CD8-positive, alpha-beta memory T cell (primary cell): ENCODE measurements around the gene UBA5. TPM values are rescaled to one million over a fixed set of nuclear protein-coding genes. Genes with fewer than 3 reads are reported as not detected.

Experiments used
- CTCF ChIA-PET: fragments of 350-600 bp; sonication (Branson Sonifier 250); formaldehyde crosslinking; loops from one replicate; lab custom pipeline; 2021; ENCODE audit warnings: antibody characterized with exemption; lab: Charles Lee
- POLR2A ChIA-PET: fragments of 350-600 bp; sonication (Branson Sonifier 250); formaldehyde crosslinking; loops from one replicate; lab custom pipeline; 2021; ENCODE audit warnings: antibody characterized with exemption; lab: Charles Lee
- DNase-seq, 5 donors: peaks; one replicate each; pipeline versions ENCODE4 v3.0.0 to v3.0.0-alpha.2; 2020 to 2022; ENCODE audit warnings: mixed read lengths in 1 of 5
- H3K27ac ChIP-seq: one replicate; pipeline ENCODE4 v1.7.0; 2013; ENCODE audit warnings: low read depth, mild to moderate bottlenecking, low read length, moderate library complexity
- H3K27me3 ChIP-seq: 2 replicates; pipeline ENCODE4 v1.7.0; 2013; ENCODE audit warnings: low read length, mild to moderate bottlenecking; ENCODE audit not compliant: insufficient read depth, poor library complexity, severe bottlenecking
- H3K36me3 ChIP-seq: 2 replicates; pipeline ENCODE4 v1.7.0; 2013; ENCODE audit warnings: mild to moderate bottlenecking, low read length, moderate library complexity; ENCODE audit not compliant: insufficient read depth
- H3K4me1 ChIP-seq: 2 replicates; pipeline ENCODE4 v1.7.0; 2013; ENCODE audit warnings: mild to moderate bottlenecking, low read length, moderate library complexity; ENCODE audit not compliant: insufficient read depth
- H3K4me3 ChIP-seq: 2 replicates; pipeline ENCODE4 v1.7.0; 2013; ENCODE audit warnings: mild to moderate bottlenecking, low read length
- H3K9me3 ChIP-seq: 2 replicates; pipeline ENCODE4 v1.7.0; 2013; ENCODE audit warnings: mild to moderate bottlenecking, low read length
- H3K27ac Mint-ChIP-seq, 8 donors: one replicate each; pipeline ENCODE4 v1.8.0; 2020 to 2021; ENCODE audit warnings: mixed read lengths in 8 of 8, mild to moderate bottlenecking in 6 of 8, inconsistent platforms in 3 of 8, moderate library complexity in 3 of 8
- H3K27me3 Mint-ChIP-seq, 2 donors: one replicate each; pipeline ENCODE4 v1.8.0; 2020 to 2021; ENCODE audit warnings: mixed read lengths in 2 of 2, mild to moderate bottlenecking in 1 of 2, moderate library complexity in 1 of 2
- H3K36me3 Mint-ChIP-seq, 3 donors: one replicate each; pipeline ENCODE4 v1.8.0; 2020 to 2021; ENCODE audit warnings: mixed read lengths in 3 of 3, inconsistent platforms in 1 of 3, mild to moderate bottlenecking in 1 of 3
- H3K4me1 Mint-ChIP-seq, 3 donors: one replicate each; pipeline ENCODE4 v1.8.0; 2020 to 2021; ENCODE audit warnings: mixed read lengths in 3 of 3, inconsistent platforms in 1 of 3, mild to moderate bottlenecking in 1 of 3
- H3K4me3 Mint-ChIP-seq, 7 donors: one replicate each; pipeline ENCODE4 v1.8.0; 2020 to 2021; ENCODE audit warnings: mixed read lengths in 7 of 7, mild to moderate bottlenecking in 6 of 7, moderate library complexity in 4 of 7, inconsistent platforms in 2 of 7
- H3K9me3 Mint-ChIP-seq, 5 donors: one replicate each; pipeline ENCODE4 v1.8.0; 2020 to 2022; ENCODE audit warnings: mixed read lengths in 5 of 5, mild to moderate bottlenecking in 3 of 5, moderate library complexity in 2 of 5, inconsistent platforms in 1 of 5
- polyA plus RNA-seq: library from polyadenylated mRNA; unstranded; fragments of 300-500 nt; fragmentation: Illumina TruSeq; gene quantifications from one replicate; pipeline ENCODE4 v1.2.3, GENCODE V29; 2021
- total RNA-seq, 2 experiments: library from RNA; stranded (reverse); gene quantifications; one replicate each; pipeline ENCODE4 v1.2.3, GENCODE V29; 2021

UBA5 gene
- total and polyA plus RNA-seq, 3 experiments from 2014 or later, result 39.5 to 53.4 (median 52.1) TPM

DNA sequence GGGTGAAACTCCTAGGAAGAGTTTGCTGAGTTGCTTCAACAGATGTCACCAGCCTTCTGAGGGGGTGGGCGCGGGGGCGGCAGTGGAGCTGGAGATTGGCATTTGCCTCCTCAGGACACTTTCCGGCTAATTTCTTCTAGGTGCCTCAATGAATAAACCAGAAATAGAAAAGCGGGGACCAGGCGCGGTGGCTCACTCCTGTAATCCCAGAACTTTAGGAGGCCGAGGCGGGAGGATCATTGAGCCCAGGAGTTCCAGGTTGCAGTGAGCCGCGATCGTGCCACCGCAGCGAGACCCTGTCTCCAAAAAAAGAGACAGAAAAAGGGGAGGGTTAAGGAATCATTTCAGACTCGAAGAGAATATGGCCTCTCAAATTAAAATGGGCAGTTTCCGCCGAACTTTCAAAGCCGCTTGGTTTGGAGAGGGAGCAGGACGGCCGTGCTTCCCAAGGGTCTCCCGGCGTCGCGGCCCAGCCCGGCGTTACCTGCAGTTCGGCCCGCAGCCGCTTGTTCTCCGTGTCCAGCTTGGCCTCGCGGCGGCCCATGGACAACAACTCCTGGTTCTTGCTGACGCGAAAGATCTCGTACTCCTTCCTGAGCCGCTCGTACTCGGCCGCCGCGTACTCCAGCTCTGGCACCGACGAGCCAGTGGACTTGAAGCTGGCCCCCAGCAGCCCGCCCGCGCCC lies 61.5 kb downstream of the UBA5 start:
- Mint-ChIP-seq H3K36me3 (peaks cover 0 to 26% (median 7%) of the 10 kb centered on the region in 3 donors), H3K4me3 (peak overlapping the region; percentile 90 to 94 (median 93)), H3K27ac (peak overlapping the region; percentile 76 to 90 (median 85)), H3K9me3 (no peaks in the 10 kb centered on the region), H3K27me3 (no peaks in the 10 kb centered on the region), H3K4me1 (peaks cover 36 to 50% (median 42%) of the 10 kb centered on the region in 3 donors)
- Histone ChIP-seq H3K36me3 (no peaks in the 10 kb centered on the region), H3K4me1 (peaks cover 24% of the 10 kb centered on the region), H3K27me3 (no peaks in the 10 kb centered on the region), H3K4me3 (peak overlapping the region; percentile 79), H3K27ac (peak overlapping the region; percentile 66), H3K9me3 (no peaks in the 10 kb centered on the region)
- CTCF ChIA-PET, result no interaction called here
- POLR2A ChIA-PET, result interaction anchor here (0.6 to 0.7 kb wide), 3 partner anchors 61 to 1588 kb away, joined by 3 read pairs; partner anchors contain the start of gene CDV3
- peak in 1 of 5 donors; percentile 47 for DNase-seq

DNA sequence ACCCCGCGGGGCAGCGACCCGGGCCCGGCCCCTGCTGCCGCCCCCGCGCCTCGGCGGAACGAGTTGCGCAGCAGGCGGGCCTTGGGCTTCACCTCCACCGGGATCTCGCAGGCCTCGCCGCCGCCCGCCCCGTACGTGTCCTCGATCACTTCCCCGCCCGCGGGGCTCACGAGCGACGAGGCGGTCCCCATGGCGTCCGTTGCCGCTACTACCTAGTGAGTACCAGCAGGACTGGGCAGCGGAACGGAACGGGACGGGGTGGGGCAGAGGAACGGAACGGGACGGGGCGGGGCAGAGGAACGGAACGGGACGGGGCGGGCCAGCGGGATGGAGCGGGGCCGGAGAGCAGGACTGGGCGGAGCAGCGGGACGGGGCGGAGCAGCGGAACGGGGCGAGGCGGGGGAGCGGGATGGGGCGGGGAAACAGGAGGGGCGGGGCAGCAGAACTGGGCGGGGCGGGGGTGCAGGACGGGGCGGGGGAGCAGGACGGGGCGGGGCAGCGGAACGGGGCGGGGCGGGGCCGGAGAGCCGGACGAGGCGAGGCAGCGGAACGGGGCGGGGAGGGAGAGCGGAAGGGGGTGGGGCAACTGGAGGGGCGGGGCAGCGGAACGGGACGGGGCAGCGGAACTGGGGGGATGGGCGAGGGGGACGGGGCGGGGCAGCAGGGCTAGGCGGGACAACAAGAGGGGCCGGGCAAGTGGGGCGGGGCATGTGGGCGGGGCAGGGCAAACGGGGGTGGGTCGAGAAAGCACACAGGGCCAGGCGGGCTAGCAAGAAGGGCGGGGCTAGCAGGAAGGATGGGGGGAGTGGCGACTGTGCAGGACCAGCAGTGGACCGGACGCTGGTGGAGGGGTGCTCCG lies 62.3 kb downstream of the UBA5 start, which contains the start of gene NPHP3:
Gene NPHP3 (minus strand): TSS at position 245 of the 859 bp plus-strand sequence. CDS start 54 bp downstream, at position 191.
- ChIA-PET POLR2A (interaction anchor here (0.6 to 1.2 kb wide), 3 partner anchors 851 to 1588 kb away, joined by 3 to 5 read pairs (median 3); partner anchors contain the start of gene CDV3), CTCF (no interaction called here)
- Mint-ChIP-seq H3K9me3 (no peaks in the 10 kb centered on the region), H3K27ac (peak within 1 kb of the TSS; percentile 84 to 91 (median 88)), H3K4me1 (peaks cover 35 to 46% (median 42%) of the 10 kb centered on the region in 3 donors), H3K36me3 (peaks cover 0 to 21% (median 6%) of the 10 kb centered on the region in 3 donors), H3K4me3 (peak within 1 kb of the TSS; percentile 90 to 94 (median 93)), H3K27me3 (no peaks in the 10 kb centered on the region)
- Histone ChIP-seq H3K36me3 (no peaks in the 10 kb centered on the region), H3K27me3 (no peaks in the 10 kb centered on the region), H3K27ac (peak within 1 kb of the TSS; percentile 66), H3K9me3 (no peaks in the 10 kb centered on the region), H3K4me1 (peaks cover 24% of the 10 kb centered on the region), H3K4me3 (peak within 1 kb of the TSS; percentile 79)
- DNase-seq, result peak; percentile 83 to 100 (median 91)

DNA sequence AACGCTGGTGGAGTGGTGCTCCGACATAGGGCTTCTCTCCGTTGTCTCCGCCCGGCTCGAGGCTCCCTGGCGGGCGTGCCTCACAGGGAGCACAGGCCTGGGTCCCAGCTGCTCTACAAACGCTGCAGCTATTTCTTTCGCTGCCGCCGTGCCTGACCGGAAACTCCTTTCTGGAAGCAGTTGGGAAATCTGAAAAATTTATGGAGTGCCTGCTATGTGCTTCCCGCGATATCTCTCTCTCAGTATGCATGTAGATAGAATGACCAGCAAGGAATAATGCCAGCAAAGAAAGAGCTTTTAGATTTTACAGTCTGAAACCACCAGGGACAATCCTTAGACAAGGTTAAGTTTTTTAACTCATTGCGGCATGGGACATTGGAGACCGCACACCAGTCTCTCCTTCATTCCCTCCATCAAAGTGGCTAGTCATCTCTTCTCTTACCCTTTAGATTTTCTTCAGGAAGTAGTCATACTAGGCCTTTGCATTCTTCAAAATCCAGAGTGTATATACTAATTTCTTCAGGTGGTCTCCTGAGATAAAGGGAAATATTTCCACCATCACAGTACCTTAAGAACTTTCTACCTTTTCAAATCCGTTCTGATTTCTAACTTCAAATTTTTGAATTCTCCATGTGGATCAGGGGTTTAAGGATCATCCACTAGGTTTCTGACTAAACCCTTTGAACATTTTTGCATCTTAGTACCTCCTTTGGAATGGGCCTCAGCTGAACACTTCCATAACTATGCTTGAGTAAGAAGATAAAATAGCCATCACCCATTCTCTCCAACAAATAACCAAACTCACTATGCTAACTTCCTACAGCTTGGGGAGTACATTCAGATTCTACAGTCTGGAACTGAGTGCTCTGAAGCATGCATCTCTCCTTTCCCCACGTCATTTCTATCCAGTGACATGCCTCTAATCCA lies 63.2 kb downstream of the UBA5 start:
- peaks cover 24% of the 10 kb centered on the region for H3K4me1 ChIP-seq
- H3K9me3 ChIP-seq, result no peaks in the 10 kb centered on the region
- Mint-ChIP-seq H3K4me1 (peaks cover 35 to 43% (median 41%) of the 10 kb centered on the region in 3 donors), H3K36me3 (peaks cover 0 to 18% (median 5%) of the 10 kb centered on the region in 3 donors), H3K4me3 (peak overlapping the region; percentile 86 to 94 (median 93)), H3K27me3 (peaks cover 0 to 5% of the 10 kb centered on the region in 2 donors), H3K27ac (peak overlapping the region; percentile 75 to 91 (median 82)), H3K9me3 (no peaks in the 10 kb centered on the region)
- peak overlapping the region; percentile 26 for H3K27ac ChIP-seq
- CTCF ChIA-PET, result interaction anchor here (1.0 to 1.5 kb wide), 2 partner anchors 9 to 701 kb away, joined by 3 to 4 read pairs; no protein-coding TSS in a partner anchor
- POLR2A ChIA-PET, result interaction anchor here (1.2 kb wide), 1 partner anchor 850 kb away, joined by 5 read pairs; the partner anchor contains the start of gene CDV3
- DNase-seq, result no peak
- no peaks in the 10 kb centered on the region for H3K36me3 ChIP-seq
- peak overlapping the region; percentile 69 for H3K4me3 ChIP-seq
- H3K27me3 ChIP-seq, result no peaks in the 10 kb centered on the region

DNA sequence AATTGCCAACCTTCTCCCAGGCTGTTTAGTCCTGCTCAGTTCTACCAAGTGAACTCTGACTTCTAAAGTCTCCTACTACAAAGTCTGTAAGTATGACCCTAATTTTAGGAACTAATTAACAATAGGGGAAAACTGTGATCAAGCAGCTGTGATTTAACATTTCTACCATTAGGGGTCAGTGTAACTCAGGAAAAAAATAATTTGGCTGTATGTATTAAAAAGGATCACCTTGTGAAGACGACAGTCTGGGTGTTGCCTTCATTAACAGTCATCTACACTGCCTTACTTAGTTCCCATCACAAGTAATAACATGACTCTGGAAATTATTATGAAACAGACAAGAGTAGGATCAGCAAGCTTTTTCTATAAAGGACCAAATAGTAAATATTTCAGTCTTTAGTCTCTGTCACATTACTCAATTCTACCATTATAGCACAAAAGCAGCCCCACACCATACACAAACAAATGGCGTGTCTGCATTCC lies 66.3 kb downstream of the UBA5 start:
- Mint-ChIP-seq H3K9me3 (no peaks in the 10 kb centered on the region), H3K27me3 (peaks cover 10 to 30% of the 10 kb centered on the region in 2 donors), H3K36me3 (peaks cover 0 to 5% (median 0%) of the 10 kb centered on the region in 3 donors), H3K27ac (peak overlapping the region in 1 of 8 donors; percentile 4), H3K4me1 (peaks cover 11 to 13% (median 11%) of the 10 kb centered on the region in 3 donors), H3K4me3 (peak overlapping the region in 1 of 7 donors; percentile 75)
- ChIA-PET POLR2A (no interaction called here), CTCF (interaction anchor here (0.9 to 3.7 kb wide), 15 partner anchors 9 to 1205 kb away, joined by 3 to 31 read pairs (median 4); no protein-coding TSS in a partner anchor)
- Histone ChIP-seq H3K27me3 (peaks cover 7% of the 10 kb centered on the region), H3K4me3 (no peak overlapping the region), H3K4me1 (peaks cover 8% of the 10 kb centered on the region), H3K9me3 (no peaks in the 10 kb centered on the region), H3K36me3 (no peaks in the 10 kb centered on the region), H3K27ac (no peak overlapping the region)
- DNase-seq, result peak in 2 of 5 donors; percentile 52 to 55

Other genes with a start within 250 kb of the UBA5 start
- gene DNAJC13, start 242.8 kb upstream of the UBA5 start, total RNA-seq, result 10 to 100 TPM; 41.4 to 41.7 TPM
- gene DNAJC13, start 242.8 kb upstream of the UBA5 start, polyA plus RNA-seq, result 8.3 TPM
- not detected for gene ACKR4, start 63.1 kb upstream of the UBA5 start, total RNA-seq
- not detected for gene ACKR4, start 63.1 kb upstream of the UBA5 start, polyA plus RNA-seq
- 10 to 100 TPM in 1 of 2 experiments, 1 to 10 TPM in 1; 9.5 to 11.5 TPM for gene ACAD11, start 520 bp upstream of the UBA5 start, total RNA-seq
- gene ACAD11, start 520 bp upstream of the UBA5 start, polyA plus RNA-seq, result 3.6 TPM
- 10 to 100 TPM; 11.7 to 13.9 TPM for gene NPHP3, start 62.1 kb downstream of the UBA5 start, total RNA-seq
- 3.9 TPM for gene NPHP3, start 62.1 kb downstream of the UBA5 start, polyA plus RNA-seq